Measurements from ENCODE around the gene C6orf47. TPM values are rescaled to one million over a fixed set of nuclear protein-coding genes. Genes with fewer than 3 reads are reported as not detected.

The C6orf47 gene
- total and polyA plus RNA-seq, 2 experiments from 2014 or later = 19.4 to 20.3 TPM

DNA sequence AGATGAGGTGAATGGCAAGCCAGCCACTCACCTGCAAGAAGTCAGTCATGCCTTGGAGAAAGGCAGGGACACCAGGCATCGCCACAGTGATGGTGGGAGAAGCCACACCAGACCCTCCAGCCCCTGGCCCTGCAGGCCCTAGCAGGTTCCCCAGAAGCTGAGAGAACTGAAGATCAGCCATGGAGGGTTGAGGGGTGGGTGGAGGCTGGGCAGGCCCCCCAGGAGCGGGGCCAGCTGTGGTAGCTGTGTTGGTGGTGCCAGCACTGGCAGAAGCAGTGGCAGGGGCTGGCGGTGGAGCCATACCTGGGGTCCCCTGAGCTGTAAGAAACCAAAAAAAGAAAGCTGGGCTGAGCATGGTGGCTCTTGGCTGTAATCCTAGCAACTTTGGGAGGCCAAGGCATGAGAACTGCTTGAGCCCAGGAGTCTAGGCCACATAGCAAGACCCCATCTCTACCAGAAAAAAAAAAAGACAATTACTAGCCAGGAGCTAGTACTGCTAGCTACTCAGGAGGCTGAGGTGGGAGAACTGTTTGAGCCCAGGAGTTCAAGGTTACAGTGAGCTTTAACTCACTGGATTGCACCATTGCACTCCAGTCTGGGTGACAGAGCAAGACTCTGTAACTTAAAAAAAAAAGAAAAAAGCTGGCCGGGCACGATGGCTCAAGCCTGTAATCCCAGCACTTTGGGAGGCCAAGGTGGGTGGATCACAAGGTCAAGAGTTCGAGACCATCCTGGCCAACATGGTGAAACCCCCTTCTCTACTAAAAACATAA is 17.6 kb downstream of the C6orf47 start:
- H3K4me2 ChIP-seq (ENCODE audit: unreplicated experiment) = no peak overlapping the region
- 91 to 93% methylated on average over 6 of the region's 6 CpGs for WGBS, 2 experiments (ENCODE audit: low coverage in 1 of 2, low lambda C conversion rate in 2 of 2, missing lambda C conversion rate in 2 of 2)

DNA sequence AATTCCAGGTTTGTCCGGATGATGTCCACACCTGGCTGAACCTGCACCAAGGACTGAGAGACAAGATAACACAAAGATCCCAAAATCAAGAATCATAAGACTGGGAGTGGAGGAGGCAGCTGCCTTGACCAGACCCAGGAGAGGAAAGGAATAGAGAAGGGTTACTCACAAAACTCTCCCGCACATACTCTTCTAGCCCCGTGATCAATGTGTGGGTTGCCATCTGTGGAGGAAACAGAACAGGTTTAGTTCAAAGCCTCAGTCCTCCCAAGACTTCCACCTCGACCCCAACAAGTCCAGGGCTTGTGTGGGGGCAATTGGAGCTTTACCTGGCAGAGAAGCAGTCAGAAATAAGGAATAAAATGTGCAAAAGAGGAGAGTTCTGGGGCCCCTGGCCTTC is 19.2 kb downstream of the C6orf47 start:
- Histone ChIP-seq H3K9me3 (ENCODE audit: low read depth) (no peaks in the 10 kb centered on the region), H3K27me3 (replicated peaks; ENCODE audit: insufficient read depth) (no peaks in the 10 kb centered on the region), H3K79me2 (ENCODE audit: insufficient read depth) (no peaks in the 10 kb centered on the region), H3K36me3 (ENCODE audit: low read depth) (peaks cover 51% of the 10 kb centered on the region), H3K4me2 (ENCODE audit: unreplicated experiment) (no peak overlapping the region), H3K4me1 (ENCODE audit: insufficient read depth) (peaks cover 12% of the 10 kb centered on the region), H2AFZ (no peak overlapping the region), H3K4me3 (no peak overlapping the region), H4K20me1 (ENCODE audit: insufficient read depth) (no peaks in the 10 kb centered on the region), H3K9me2 (ENCODE audit: insufficient read depth) (no peaks in the 10 kb centered on the region), H3K9ac (no peak overlapping the region), H3K27ac (no peak overlapping the region), H3F3A (ENCODE audit: insufficient read depth) (peaks cover 51% of the 10 kb centered on the region)
- TF ChIP-seq EZH2 (IDR thresholded peaks at IDR 0.05; ENCODE audit: insufficient read depth, poor library complexity, severe bottlenecking) = no peak
- 78 to 86% methylated on average over 4 of the region's 4 CpGs for WGBS, 2 experiments (ENCODE audit: low coverage in 1 of 2, low lambda C conversion rate in 2 of 2, missing lambda C conversion rate in 2 of 2)
- no peak for DNase-seq
- in situ Hi-C loops (cut with MboI) = no loop called here

More for the DNA sequence above, 17.6 kb downstream of the C6orf47 start:
- in situ Hi-C loops (cut with MboI) = no loop called here
- Histone ChIP-seq H3K27ac (no peak overlapping the region), H3K27me3 (replicated peaks; ENCODE audit: insufficient read depth) (no peaks in the 10 kb centered on the region), H3K9ac (no peak overlapping the region), H3K9me2 (ENCODE audit: insufficient read depth) (no peaks in the 10 kb centered on the region), H3K9me3 (ENCODE audit: low read depth) (no peaks in the 10 kb centered on the region), H3K4me3 (no peak overlapping the region), H3K4me1 (ENCODE audit: insufficient read depth) (peaks cover 12% of the 10 kb centered on the region), H2AFZ (no peak overlapping the region), H3K36me3 (ENCODE audit: low read depth) (peaks cover 45% of the 10 kb centered on the region), H3K79me2 (ENCODE audit: insufficient read depth) (peaks cover 12% of the 10 kb centered on the region), H4K20me1 (ENCODE audit: insufficient read depth) (no peaks in the 10 kb centered on the region), H3F3A (ENCODE audit: insufficient read depth) (peaks cover 37% of the 10 kb centered on the region)
- DNase-seq = no peak
- TF ChIP-seq EZH2phosphoT487 (IDR thresholded peaks at IDR 0.05; ENCODE audit: insufficient read depth, low read depth) (no peak), EZH2 (IDR thresholded peaks at IDR 0.05; ENCODE audit: insufficient read depth, poor library complexity, severe bottlenecking) (no peak)

DNA sequence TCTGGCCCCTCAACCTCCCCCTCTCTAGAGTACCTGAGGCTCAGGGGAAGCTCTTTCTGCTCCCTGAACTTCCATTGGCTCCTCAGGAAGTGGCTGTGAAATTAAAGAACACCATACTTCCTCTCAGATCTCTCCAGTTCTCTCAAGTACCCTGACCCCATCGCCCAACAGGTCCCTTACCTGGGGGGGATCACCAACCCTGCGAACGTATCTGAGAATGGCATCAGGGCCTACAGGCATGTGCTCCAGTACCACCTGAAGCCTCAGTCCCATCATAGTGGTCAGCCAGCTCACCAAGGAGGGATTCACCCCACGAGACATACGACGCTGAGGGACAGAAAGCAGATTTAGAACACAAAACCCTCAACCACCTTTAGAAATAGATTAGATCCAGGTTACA is 20.0 kb downstream of the C6orf47 start:
- H4K20me1 ChIP-seq (ENCODE audit: insufficient read depth) = no peaks in the 10 kb centered on the region
- no peaks in the 10 kb centered on the region for H3K27me3 ChIP-seq (replicated peaks; ENCODE audit: insufficient read depth)
- peaks cover 52% of the 10 kb centered on the region for H3K36me3 ChIP-seq (ENCODE audit: low read depth)
- peaks cover 12% of the 10 kb centered on the region for H3K4me1 ChIP-seq (ENCODE audit: insufficient read depth)
- 93 to 94% methylated on average over 6 of the region's 6 CpGs for WGBS, 2 experiments (ENCODE audit: low coverage in 1 of 2, low lambda C conversion rate in 2 of 2, missing lambda C conversion rate in 2 of 2)
- H2AFZ ChIP-seq = no peak overlapping the region
- H3F3A ChIP-seq (ENCODE audit: insufficient read depth) = peaks cover 58% of the 10 kb centered on the region
- H3K9ac ChIP-seq = no peak overlapping the region
- in situ Hi-C loops (cut with MboI) = no loop called here
- H3K9me2 ChIP-seq (ENCODE audit: insufficient read depth) = no peaks in the 10 kb centered on the region
- H3K79me2 ChIP-seq (ENCODE audit: insufficient read depth) = no peaks in the 10 kb centered on the region; the same call in 1 of the 2 replicates
- no peak for TF ChIP-seq EZH2 (IDR thresholded peaks at IDR 0.05; ENCODE audit: insufficient read depth, poor library complexity, severe bottlenecking)
- TF ChIP-seq EZH2phosphoT487 (IDR thresholded peaks at IDR 0.05; ENCODE audit: insufficient read depth, low read depth) = no peak
- no peak overlapping the region for H3K4me2 ChIP-seq (ENCODE audit: unreplicated experiment)
- H3K27ac ChIP-seq = peak overlapping the region; percentile 84; the same call in 1 of the 2 replicates
- DNase-seq = no peak
- no peak overlapping the region for H3K4me3 ChIP-seq
- H3K9me3 ChIP-seq (ENCODE audit: low read depth) = no peaks in the 10 kb centered on the region

DNA sequence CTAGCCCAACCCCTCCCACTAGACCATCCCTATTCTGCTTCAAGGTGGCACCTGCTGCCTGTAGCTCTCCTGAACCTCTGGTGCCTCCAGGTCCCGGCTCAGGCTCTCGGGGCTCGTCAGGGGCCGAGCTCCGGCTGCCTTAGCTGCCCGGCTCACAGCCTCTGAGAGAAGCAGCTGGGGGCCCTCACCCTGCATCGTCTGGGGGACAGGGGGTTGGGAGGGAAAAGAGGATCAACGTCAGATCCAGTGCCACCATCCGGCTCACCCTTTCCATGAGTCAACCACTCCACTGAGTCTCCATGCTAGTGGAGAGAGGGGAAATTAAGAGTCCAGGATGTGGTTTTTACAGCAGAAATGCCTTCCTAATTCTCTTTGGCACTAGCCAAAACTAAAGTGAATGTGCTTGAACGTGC is 21.1 kb downstream of the C6orf47 start:
- Histone ChIP-seq H3K27me3 (replicated peaks; ENCODE audit: insufficient read depth) (no peaks in the 10 kb centered on the region), H3K27ac (peak overlapping the region; percentile 84), H3K9me3 (ENCODE audit: low read depth) (no peaks in the 10 kb centered on the region), H4K20me1 (ENCODE audit: insufficient read depth) (no peaks in the 10 kb centered on the region), H2AFZ (no peak overlapping the region), H3K36me3 (ENCODE audit: low read depth) (peaks cover 56% of the 10 kb centered on the region), H3K9me2 (ENCODE audit: insufficient read depth) (no peaks in the 10 kb centered on the region), H3K9ac (peak overlapping the region; percentile 46), H3K79me2 (ENCODE audit: insufficient read depth) (no peaks in the 10 kb centered on the region; the same call in 1 of the 2 replicates), H3K4me1 (ENCODE audit: insufficient read depth) (peaks cover 12% of the 10 kb centered on the region), H3K4me2 (ENCODE audit: unreplicated experiment) (no peak overlapping the region), H3K4me3 (no peak overlapping the region), H3F3A (ENCODE audit: insufficient read depth) (peaks cover 68% of the 10 kb centered on the region)
- peak; percentile 82 for DNase-seq
- TF ChIP-seq EZH2 (IDR thresholded peaks at IDR 0.05; ENCODE audit: insufficient read depth, poor library complexity, severe bottlenecking) (no peak), EZH2phosphoT487 (IDR thresholded peaks at IDR 0.05; ENCODE audit: insufficient read depth, low read depth) (no peak)
- in situ Hi-C loops (cut with MboI) = no loop called here
- WGBS, 2 experiments (ENCODE audit: low coverage in 1 of 2, low lambda C conversion rate in 2 of 2, missing lambda C conversion rate in 2 of 2) = 37 to 44% methylated on average over 10 of the region's 10 CpGs

Measured in GM23248 (cell line).